NOMO-1 (cell line): Measurements from ENCODE around the gene TCERG1.
"Not testable (repeated sequence)": the region's sequence is repeated elsewhere in the genome, so short reads cannot be mapped to it uniquely, and the experiment has no call there.

Experiments
- DNase-seq, 2 experiments: peaks; one replicate each; lab custom pipeline; 2025; ENCODE audit not compliant: unreplicated experiment in 2 of 2; lab: John Stamatoyannopoulos, UW

TCERG1 gene

DNA sequence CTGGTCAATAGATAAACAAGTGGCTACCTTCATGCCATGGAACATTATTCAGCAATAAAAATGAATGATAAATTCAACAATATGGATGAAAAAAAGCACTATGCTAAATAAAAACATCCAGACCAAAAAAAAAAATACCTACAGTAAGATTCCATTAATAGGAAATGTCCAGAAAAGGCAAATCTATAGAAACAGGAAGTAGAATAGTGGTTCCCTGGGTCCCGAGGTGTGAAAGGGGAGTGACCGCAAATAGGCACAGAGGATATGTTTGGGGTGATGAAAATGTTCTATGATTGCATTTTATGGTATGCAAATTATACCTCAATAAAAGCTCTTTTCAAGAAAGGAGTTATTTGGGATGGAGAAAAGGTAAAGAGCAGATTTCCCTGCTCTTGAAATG lies 72.4 kb downstream of the TCERG1 start:
- DNase-seq, result peak in 1 of 2 experiments; percentile 2

DNA sequence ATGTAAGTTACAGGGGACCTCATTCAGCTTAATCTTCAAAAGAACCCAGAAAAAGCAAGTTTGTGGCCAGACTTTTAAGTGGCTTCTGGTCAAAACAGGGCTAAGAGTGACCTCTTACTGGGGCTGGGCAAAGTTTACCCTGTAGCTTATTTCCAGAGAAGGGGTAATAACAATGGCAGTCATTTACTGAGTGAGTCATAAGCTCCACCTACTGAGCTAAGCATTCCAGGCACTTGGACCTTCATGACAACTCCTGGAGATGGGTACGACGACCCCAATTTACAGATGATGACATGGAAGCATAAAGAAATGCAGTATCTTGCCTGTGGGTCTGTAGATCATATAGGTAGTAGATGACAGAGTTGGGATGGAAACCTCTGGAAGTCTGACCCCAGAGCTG lies 73.6 kb downstream of the TCERG1 start:
- DNase-seq, result no peak

DNA sequence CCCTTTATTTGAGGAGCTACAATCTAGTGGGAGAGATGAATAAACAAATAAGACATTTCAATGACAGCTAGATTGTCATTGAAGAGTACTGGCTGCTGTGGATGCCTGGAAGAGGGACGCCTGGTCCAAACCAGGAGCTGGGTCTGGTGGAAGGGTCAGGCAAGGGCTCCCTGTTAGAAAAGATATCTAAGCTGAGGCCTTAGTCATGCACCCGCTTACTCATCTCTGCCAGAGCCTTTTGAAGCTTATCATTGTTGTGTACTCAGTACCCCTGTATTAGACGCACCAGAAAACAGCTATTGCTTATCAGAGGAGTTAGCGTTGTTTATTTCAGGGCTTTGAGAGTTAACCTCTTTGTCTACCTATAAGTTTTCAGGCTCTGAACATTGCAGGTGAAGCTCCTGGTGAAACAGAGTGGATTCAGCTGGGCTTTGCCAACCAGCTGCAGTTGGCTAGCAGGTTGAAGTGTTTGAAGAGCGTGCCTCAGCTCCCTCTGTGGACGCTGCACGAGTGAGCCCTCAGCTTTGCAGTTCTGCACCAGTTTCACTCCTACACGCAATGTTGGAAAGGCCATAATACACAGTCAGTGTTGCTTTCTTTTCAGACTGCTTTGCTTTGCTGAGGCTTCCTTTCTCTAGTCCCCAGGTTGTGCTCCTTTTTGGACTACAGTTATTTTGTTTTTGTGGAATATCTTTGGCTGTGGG lies 74.4 kb downstream of the TCERG1 start:
- DNase-seq, result no peak

DNA sequence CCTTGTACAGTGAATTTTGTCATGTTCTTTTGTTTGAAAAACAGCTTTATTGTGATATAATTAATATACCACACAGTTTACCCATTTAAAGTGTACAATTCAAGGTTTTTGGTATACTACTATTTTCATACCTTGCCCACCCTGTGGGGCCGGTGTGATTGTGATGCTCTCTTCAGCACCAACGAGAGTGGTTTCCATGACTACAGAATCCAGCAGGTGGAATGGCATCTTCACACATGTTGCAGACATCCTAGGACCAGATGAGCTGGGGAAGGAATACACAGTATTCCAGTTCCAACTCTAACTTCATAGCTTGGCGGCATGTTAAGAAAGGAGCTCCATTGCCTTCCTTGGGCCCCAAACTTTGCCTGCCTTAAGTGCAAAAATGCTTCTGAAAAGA lies 76.6 kb downstream of the TCERG1 start:
- no peak for DNase-seq

DNA sequence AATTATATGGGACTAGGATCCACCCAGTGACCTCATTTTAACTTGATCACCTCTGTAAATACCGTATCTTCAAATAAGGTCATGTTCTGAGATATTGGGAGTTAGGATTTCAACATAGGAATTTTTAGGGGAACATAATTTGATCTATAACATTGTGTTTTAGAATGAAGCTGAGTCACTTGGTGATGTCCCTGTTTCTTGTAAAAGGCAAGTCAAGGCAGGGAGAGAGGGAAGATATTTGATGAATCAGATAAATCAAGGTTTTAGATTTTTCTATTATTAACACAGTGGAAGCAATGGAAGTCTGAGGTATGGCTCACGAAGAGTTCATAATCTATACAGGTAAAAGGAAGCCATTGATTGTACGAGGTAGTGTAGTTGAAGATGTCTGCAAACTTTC lies 80.7 kb downstream of the TCERG1 start:
- no peak for DNase-seq

DNA sequence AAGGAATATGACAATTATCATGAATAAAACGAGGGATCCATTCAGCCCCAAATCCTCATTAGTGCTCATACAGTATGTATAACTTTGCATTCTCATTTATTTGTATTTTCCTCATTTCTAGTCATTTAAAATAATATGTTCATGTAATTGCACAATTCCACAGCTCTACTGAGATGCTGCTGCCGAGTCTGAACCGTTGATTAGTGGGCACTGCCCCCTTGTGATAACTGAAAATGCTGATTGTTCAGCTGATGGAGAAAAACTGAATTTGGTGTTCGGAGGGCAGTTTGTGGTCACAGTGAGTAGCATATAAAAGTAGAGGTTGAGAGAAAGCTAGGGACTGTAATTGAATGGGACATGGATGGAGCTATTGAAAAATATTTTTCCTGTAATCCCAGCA lies 81.1 kb downstream of the TCERG1 start:
- peak in 1 of 2 experiments; percentile 3 for DNase-seq

DNA sequence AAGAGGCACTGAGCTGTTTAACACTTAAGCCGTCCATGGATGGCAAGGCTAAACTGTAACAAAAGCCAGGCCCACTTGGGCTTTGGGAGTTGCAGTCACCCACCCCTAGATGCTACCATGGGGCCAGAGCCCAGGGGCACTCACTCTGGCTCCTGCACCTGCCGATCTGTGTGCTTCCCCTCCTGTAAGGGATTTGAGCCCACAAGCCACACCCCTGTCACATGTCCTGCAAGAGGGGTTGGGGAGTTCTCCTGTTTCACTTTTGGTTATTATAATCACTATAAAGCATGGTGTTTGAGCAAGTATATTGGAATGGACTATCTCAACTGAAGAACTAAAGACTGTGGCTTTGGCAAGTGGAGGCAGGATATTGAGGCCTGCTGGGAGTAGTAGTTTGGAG lies 82.9 kb downstream of the TCERG1 start:
- DNase-seq, result no peak

DNA sequence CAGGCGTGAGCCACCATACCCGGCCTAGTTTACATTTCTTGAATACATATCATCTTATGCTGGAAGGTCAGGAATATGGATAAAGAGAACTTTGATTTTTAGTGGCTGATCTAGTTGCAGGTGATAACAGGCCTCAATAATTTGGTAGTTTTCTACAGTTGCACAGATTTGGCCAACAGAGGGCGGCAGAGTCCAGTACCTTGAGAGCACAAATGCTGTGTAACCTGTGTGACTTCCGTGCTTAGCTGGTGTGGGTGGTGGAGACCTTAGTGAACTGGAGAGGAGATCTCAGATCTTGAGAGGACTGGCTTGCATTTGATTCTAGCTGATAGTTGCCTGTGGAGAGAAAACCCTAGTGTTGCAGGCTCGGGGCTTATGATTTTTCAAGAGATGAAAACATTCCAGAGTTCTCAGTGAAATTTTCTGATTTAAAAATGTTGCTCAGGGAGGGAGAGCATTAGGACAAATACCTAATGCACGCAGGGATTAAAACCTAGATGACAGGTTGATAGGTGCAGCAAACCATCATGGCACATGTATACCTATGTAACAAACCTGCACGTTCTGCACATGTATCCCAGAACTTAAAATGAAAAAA lies 86.2 kb downstream of the TCERG1 start:
- DNase-seq, result peak; percentile 55 to 60

DNA sequence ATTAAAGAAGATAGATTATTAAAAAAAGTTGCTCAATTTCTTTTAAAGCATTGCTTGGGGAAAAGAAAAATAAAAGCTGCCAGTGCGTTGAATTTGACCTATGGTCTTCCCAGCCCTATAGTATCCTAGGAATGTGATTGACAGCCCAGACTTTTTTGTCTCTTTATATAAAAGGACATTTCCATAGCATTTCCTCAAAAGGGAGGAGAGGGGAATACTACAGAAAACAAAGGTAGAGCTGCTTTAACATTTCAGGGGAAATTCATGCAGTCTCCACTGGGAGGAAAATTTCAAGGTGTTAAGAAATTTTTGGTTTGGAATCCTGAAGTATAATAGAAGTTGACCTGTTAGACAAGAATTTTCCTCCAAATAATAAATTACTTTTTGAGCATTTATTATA lies 86.7 kb downstream of the TCERG1 start:
- DNase-seq, result no peak

DNA sequence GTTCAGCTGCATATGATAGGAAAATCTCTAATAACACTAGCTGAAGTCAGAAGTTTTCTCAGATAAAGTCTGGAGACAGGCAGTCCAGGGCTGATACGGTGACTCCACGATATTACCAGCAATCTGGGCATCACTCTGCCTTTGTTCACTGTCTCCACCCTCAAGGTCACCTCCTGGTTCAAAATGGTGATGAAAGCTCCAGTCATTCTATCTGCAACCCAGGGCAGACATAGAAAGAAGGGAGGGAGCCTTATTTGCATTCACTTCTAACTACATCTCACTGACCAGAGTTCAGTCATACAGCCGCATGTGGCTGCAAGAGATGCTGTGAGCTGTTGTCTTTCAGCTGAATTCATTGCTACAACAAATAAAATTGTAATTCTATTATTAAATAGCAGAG lies 91.3 kb downstream of the TCERG1 start:
- DNase-seq, result no peak

DNA sequence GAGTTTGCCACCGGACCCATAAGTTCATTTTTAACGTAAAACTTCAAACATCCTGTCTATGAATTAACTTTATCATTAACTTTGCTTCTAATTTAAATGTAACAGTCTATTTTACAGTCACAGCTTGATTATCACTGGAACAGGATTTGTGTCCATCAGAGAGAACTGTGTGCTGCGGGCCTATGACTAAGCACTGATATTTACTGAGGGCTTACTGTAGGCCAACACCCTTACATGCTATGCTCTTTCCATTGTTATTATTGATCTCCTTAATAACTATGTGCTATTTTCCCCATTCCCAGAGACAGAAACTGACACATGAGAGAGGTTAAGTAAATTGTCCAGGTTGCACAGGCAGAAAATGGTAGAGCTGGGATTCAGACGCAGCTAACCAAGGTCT lies 92.8 kb downstream of the TCERG1 start:
- DNase-seq, result no peak

DNA sequence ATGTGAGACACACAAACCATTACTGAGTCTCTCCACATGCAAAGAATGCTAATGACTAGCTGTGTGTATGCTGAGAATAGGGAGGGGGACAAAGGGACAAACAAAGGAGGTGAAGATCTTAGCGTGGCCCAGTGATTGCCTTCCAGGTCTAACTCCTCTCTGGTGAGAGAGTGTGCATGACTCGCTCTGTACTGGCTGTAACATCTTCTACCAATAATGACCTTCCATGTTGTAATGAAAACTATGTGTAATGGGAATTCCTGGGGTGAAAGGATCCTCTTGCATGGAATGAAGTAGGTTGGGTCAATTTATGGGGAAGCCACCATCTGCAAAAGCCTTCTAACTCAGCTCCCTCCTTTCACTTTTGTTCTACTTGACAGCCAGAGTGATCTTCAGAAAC lies 93.3 kb downstream of the TCERG1 start:
- no peak for DNase-seq

DNA sequence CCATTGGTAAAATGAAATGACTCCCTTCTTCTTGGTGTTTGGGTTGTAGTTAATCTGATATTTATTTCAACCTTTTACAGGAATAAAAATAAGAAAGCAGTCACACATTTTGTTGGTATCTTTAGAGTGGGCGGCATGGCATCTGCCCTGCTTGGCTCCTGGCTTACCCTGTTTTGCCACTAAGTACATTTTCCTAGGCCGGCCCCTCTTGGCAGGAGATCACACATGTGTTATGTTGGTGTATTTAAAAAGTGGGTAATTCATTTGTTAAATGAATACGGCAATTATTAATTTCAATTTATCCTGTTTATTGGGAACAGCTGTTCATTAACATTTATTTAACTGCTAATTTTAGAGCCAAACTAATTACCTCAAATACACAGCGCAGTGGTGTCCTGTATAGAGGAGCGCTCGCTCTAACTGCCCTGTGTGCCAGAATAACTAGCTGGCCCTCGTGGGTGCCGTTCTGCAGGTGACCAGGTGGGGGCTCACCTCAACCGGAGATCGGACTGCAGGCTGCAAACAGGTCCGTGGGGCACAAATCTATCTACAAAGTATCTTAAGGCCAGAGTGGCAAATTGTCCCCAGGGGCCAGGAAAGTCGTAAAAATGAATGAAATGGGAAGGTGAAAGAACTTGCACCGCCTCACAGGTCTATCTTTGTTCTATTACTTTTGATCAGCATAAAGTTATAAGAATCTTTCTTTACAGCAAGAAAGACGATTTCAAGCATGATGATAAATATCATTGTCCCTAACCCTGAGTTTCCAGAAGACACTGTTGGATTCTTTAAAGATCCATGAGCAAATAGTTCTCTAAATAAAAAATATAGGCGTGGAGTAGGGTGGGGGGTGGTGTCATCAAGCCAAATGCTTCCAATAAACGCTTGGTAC lies 95.1 kb downstream of the TCERG1 start:
- DNase-seq, result peak in 1 of 2 experiments; percentile 43

DNA sequence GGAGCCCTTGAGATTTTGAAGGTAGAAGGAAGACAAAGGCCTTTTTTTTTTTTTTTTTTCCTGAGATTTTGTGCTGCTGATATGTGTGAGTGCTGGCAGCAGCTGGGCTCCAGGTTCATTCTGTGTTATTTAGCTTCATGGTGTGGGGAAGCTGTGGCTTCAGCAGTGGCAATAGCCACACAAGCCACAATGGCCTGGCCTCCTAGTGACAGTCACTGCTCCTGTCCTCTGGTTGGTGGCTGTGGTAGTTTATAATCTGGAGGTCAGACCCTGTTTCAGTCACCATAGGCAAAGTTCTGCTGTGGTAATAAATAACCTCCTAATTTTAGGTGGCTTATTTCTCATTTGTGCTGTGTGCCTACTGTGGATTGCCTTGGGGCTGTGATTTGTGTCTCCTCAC lies 97.1 kb downstream of the TCERG1 start:
- no peak for DNase-seq

DNA sequence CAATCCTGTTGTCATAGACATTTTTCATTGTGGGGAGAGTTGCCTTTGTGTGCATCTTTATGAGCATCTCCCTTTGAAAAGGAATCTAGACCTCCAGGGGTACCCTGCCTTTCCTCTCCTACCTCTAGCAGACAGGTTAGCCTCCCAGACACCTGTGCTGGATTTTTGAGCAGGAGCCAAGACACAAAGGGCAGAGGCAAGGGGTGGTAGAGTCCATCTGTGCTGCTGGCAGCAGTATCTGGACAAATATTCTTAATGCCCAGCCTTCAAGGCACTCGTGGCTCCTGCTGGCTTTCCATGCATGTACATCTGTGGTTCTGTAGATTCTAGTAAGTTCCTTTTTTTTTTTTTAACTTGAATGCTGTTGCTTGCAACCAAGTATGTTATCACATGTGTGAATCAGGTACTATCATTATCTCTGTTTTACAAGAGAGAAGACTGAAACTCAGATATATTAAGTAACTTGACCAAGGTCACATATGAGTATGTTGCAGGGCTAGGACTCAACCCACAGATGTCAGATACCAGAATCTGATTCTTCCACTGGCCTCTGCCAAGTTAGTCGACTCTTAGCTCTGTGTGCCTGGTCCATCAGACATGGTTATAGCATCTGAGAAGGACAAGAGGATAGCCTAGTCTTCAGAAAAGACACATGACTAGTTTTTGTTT lies 101.8 kb downstream of the TCERG1 start:
- no peak for DNase-seq

DNA sequence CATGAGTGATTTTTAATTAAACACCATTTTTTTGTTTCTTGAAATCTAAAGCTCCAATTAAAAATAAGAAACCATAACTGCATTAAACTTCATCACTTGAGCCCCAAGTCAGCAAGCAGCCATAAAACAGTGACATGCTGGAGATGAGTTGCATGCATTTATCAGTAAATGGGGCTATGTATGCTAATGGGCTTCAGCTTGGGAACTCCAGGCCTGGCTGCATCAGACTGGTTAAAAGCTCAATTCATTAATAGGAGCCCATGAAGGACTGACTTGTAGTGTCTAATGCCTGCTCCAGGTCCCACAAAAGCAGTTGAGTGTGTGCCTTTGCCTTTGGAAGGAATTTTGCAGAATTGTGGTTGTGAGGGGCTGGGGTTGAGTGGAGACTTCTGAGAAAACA lies 102.5 kb downstream of the TCERG1 start:
- DNase-seq, result no peak

DNA sequence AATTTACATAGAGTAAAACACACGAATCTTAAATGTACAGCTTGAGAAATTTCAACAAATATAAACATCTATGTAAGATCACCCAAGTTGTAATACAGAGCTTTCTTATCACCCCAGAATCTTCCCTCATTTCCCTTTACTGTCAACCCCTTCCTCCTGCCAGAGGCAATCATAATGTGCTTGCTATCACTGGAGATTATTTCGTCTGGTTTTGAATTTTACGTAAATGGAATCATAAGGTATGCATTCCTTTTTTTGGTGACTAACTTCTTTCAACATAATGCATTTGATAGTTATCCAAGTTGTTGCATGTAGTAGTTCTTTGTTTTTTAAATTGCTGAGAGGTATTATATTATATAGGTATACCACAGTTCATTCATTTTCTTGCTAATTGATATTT lies 106.3 kb downstream of the TCERG1 start:
- no peak for DNase-seq

DNA sequence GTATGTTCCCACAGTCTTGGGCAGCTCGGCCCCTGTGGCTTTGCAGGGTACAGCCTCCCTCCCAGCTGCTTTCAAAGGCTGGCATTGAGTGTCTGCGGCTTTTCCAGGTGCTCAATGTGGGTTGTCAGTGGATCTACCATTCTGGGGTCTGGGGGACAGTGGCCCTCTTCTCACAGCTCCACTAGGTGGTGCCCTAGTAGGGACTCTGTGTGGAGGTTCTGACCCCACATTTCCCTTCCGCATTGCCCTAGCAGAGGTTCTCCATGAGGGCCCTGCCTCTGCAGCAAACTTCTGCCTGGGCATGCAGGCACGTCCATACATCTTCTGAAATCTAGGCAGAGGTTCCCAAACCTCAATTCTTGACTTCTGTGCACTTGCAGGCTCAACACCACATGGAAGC lies 109.8 kb downstream of the TCERG1 start:
- DNase-seq, result not testable (repeated sequence)

DNA sequence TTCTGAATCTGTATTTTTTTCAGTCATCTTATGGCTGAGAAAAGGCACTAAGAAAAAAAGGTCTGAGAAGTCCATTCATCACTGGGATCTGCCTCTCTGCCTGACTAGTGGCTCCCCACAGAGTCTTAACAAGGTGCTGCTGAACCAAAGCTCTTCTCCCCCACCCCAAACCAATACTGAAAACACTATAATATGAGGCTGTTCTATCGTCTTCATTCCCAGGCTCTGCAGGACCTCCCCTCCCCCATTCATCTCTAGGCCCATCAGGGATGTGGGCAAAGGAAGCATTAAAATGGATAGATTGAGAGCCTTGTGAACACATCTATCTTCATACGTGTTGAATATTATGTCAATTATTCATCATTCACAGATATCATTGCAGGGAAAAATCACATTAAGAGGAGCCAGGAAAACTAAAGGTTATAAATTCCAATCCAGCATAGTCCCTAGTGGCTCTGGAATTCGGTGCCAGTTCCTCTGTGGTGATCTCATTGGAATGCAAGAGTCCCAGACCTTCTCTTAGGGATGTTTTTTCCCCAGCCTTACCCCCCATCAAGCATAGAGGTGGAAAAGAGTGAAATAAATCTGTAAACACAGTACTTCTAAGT lies 113.2 kb downstream of the TCERG1 start:
- no peak for DNase-seq
